HG03108 (cell line): ENCODE data around the gene GMCL2.

Source experiments
- ATAC-seq: cut with Tn5 transposase; IDR thresholded peaks from one replicate; pipeline ENCODE4 v1.9.1; 2021; ENCODE audit warnings: moderate library complexity; ENCODE audit not compliant: unreplicated experiment

Gene GMCL2

DNA sequence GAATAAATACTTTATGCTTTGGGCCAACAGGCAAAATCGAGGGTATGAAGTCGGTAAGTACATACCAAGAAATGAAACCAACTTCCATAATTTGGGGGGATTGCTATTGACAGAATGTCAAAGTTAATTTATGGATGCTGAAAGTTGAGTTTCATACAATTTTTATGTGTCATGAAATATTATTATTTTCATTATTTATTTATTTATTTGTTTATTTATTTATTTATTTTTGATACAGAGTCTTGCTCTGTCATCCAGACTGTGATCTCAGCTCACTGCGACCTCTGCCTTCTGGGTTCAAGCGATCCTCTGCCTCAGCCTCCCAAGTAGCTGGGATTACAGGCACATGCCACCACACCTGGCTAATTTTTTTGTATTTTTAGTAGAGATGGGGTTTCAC lies 4.5 kb upstream of the GMCL2 start:
- ATAC-seq, result no peak

- ATAC-seq, result no peak
These were observed 2.3 kb upstream of the GMCL2 start for GRCh38 chr5:178189433-178189832.

- no peak for ATAC-seq
These were observed 744 bp downstream of the GMCL2 start for GRCh38 chr5:178186427-178186826.

GRCh38 chr5:178182158-178182876 lies 4.9 kb downstream of the GMCL2 start:
- no peak for ATAC-seq

DNA sequence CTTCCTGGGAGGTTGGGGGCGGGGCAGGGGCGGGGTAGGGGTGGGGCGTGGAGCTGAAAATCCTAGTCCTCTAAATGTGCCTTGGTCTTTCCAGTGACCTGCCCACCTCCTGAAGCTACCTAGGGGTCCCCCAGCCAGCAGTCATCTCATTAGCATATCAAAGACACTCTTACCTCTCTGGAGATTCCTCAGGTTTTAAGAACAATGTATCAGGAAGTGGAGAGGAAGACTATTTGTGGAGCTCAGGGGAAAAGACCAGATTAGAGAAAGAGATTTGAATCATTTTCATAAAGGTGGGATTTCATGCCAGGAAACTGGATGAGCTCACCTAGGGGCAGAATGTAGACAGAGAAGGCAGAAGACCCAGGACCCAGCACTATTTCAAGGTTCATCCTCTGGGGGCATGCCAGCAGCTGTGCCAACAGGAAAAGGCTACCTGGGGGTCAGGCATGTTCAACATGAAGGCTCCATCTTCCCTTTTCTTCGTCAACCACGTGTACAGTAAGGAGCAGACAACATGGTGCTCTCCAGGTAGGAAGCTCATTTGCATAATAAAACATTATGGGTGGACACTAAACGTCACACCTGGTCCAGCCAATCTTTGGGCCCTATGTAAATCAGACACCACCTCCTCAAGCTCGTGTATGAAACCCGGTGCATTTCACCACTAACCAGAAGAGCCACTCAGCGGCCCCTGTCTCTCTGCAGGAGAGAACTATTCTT lies 6.9 kb downstream of the GMCL2 start:
- no peak for ATAC-seq

DNA sequence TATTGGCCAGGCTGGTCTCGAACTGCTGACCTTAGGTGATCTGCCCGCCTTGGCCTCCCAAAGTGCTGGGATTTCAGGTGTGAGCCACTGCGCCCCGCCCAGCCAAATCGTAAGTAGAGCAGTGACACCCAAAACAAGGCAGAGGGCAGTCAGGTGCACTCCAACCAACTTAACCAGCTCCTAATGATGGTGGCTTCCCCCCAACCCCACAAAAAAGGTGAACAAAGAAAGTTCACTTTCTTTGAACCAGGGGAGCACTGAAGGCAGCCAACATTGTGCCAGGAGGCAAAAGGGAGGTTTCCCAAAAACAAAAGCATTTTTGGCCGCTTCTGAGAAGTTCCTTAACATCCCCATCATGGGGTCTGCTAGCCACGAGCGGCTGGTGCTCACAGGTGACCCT lies 9.6 kb downstream of the GMCL2 start:
- ATAC-seq, result no peak

DNA sequence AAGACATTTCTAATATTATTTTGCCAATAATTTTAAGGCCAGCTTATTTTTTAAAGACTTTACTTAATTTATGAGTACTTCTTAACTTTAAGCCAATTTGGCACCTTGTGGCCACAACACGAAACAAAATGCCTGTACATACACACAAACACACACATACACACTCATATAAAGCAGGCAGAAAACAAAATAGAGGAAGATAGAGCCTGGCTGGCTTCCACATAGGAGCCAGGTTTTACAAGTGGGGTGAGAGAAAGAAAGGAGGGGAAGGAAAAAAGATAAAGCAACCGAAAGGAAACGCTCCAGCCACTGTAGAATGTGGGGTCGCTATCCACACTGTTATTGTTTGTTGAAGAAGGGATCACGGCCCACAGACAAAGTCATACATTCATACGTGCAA lies 10.4 kb downstream of the GMCL2 start:
- no peak for ATAC-seq

- no peak for ATAC-seq
These were observed 12.7 kb downstream of the GMCL2 start for GRCh38 chr5:178174456-178174855.

DNA sequence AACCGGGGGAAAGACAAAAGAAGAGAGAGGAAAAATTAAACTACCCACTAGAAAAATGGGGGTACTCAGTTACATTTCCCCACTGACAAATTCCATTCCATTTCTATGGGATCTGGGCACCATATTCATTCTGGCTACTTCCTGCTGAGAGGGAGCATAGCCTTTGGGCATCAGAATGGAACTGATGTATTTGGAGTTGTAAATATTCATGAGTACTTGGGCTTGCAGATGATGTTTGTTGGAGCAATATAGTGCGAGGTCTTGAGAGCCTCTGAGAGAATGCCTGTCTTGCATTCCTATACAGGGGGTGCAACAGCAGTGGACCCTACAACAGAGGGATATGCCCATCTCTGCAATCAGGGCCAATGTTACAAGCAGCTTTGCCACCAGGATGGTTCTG lies 16.7 kb downstream of the GMCL2 start:
- ATAC-seq, result no peak

DNA sequence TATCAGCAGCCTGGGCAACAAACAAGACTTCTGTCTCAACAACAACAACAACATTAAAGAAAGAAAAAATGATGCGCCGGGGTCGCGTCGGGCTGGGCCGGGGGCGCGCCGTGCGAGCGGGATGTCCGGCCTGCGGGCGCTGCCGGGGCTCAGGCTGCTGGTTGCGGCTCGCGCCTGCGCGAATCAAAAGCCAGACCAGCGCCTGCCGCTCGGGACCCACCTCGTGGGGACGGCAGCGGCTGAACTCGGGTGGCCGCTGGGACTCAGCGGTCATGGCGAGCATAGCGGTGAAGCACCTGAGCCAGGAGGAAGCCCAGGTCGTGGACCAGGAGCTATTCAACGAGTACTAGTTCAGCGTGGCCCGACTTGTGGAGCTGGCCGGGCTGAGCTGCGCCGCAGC lies 21.6 kb downstream of the GMCL2 start:
- ATAC-seq, result no peak

GRCh38 chr5:178163772-178164735 lies 23.1 kb downstream of the GMCL2 start:
- no peak for ATAC-seq

DNA sequence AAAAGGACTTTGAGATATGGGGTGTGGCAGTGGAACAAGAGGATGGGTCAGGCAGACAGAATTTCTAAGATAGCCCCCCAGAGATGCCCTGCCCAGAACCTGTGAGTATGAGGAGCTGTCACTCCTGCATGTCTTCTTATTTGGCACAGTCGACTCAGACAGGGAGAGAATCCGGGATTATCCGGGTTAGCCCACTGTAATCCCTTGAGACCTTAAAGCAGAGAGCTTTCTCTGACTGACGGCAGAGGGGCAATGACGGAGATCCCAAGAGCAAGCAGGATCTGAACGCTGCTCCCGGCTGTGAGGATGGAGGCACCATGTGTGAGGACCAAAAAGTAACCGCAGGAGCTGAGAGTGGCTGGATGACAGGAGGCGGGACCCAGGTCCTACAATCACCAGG lies 24.7 kb downstream of the GMCL2 start:
- ATAC-seq, result no peak

GRCh38 chr5:178160176-178160575 lies 27.0 kb downstream of the GMCL2 start:
- ATAC-seq, result no peak

DNA sequence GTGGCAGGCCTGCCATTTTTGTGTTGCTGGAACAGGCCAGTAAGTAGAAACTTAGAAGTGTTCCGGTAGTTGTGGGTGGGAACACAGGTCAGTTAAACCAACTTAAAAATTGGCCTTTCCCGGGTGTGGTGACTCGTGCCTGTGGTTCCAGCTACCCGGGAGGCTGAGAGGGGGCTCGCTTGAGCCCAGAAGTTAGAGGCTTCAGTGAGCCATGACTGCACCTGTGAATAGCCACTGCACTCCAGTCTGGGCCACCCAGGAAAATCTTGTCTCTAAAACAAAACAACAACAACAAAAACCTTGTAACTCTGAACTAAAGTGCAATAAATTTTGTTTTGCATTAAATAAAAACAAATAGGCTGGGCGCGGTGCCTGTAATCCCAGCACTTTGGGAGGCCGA lies 32.1 kb downstream of the GMCL2 start:
- ATAC-seq, result no peak

- ATAC-seq, result peak; percentile 99
These were observed 33.4 kb downstream of the GMCL2 start, which contains the start of gene NHP2 for GRCh38 chr5:178153530-178154340. Gene NHP2, minus strand, starts transcription at chr5:178153885. Its CDS starts 68 bp downstream, at chr5:178153817.

DNA sequence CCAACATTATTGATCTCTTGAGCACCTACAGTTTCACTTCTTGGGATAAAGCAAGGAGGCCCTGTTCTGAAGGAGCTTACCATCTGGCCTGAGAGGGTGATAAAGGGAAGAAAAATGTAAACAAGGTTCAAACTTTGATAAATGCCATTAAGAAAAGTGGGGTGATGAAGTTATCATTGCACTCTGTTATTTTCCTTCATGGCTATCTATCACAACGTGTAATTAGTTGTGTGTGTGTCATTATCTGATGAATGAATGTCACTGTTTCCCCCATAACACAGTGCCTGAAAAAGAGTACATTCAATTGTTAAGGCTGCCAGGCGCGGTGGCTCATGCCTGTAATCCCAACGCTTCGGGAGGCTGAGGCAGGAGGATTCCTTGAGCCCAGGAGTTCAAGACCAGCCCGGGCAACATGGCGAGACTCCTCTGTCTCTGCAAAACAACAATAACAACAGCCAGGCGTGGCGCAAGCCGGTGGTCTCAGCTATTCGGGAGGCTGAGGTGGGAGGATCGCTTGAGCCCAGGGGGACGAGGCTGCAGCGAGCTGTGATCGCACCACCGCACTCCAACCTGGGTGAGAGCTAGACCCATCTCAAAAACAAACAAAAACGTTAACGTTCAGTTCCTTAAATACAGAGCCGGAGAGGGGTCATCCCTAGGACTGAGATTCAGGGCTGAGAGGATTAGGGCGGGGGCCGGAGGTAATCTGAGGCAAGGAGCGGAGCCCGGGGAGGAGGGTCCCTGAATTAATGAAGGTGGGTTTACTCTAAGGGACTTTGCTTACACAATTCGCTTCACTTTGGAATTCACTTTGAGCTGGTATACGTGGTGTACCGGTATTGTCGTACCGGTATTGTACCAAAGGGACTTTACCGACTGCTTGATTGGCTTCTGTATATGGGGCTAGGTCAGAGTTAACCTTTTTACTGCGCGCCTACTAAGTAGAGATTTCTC lies 34.4 kb downstream of the GMCL2 start:
- ATAC-seq, result no peak

- ATAC-seq, result no peak
These were observed 36.0 kb downstream of the GMCL2 start for GRCh38 chr5:178150977-178151734.

DNA sequence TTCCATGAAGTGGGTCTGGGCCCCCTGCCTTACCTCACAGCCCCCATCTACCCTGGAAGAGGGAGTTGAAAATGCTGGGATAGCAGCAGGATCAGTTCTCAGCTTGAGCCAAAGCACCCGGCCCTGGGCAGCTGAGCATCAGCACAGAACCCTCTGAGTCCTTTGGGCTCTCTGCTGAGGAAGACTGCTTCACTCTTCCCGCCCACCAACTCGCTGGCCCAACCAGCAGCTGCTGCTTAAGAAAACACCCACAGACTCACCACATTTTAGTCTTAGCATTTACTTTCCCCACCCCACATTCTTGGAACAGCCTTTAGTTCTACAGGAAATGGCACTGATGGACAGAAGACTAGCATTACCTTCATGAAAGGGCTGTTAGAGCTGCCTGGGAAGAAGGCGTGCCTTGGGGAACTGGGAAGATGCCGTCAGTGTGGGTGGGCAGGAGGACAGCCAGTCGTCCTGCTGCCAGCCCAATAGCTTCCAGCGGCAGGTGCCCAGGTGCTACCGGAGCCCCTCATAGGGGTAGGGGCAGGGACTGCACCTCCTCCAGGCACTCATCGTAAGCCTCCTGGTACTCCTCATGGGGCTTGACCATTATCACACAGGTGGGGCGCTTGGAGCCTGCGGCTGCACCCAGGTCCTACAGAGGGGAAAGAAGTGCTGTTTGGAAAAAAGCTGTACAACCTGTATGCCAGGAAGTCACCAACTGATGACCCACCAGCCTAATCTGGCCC lies 37.8 kb downstream of the GMCL2 start:
- ATAC-seq, result no peak
